Kidney tubule cell (primary cell): ENCODE data around the gene FGFR3.

Experiments used
- DNase-seq: peaks from one replicate; pipeline ENCODE4 v3.0.0-alpha.2; 2018; ENCODE audit warnings: low spot score

FGFR3 gene

DNA sequence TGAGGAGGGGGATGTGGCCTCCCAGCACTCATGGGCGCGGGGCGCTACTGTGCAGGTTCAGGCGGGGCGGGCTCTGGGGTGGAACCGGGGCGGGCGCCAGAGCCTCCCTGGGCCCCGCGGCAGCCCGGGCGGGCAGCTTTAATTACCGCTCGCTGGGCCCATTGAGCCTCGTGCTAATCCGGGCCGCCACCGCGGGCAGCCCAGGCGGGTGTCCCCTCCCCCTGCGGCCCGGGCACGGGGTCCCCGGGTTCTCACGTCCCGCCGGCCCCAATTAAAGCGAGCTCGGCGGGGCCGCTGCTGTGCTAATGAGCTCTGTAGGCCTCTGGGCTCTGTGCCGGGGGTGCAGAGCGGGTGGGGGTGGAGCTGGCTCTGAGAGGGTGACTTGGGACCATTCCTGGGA lies 22.8 kb upstream of the FGFR3 start:
- DNase-seq, result no peak

DNA sequence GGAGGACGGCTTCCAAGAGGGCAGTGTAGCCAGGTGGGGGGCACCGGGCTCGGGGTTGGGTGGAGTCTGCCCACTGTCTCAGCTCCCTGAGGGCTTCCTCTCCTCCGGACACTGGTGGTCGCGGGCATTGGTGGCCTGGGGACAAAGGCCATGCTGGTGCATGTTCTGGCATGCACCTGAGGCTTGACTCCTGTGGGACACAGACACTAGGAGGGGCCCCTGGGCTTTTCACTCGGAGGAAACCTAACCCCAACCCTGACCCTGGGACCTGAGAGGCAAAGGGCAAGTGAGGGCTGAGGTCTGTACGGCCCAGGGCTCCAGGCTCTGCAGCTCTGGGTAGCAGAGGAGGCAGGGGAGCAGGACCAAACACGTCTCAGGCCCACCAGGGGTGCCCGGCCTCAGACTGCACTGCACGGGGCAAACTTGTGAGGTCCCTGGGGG lies 22.3 kb upstream of the FGFR3 start:
- DNase-seq, result no peak

DNA sequence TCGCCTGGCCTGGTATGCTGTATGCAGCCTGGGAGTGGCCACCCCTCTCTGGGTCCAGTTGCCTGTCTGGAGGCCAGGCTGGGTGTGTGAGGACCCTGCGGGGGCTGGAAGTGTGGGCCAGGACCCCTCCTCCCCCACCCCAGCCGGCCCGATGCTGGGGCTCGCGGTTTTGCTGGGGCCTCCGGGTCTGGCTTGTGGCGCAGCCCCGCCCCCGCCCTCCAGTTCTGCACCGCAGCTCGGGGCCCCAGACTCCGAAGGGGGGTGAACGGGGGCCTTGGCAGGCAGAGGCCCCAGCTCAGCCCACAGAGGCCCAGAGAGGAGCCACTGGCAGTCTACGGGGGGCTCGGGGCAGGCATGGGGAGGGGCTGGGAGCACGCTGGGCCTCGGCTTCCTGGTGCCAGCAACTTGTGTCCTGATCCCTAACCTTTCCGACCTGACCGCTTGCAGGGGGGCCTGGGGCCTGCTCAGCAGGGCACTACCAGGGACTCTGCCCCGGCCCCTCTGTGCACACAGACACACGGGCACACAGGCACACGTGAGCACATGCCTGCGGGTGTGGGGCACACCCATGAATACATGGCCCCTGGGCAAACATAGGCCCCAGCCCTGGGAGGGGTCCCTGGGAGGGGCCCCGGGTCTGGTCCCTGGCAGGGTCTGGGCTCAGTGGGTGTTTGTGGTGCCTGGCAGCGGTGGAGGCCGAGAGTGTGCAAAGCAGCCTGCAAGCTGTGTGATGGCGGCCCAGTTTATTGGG lies 21.4 kb upstream of the FGFR3 start:
- DNase-seq, result no peak

DNA sequence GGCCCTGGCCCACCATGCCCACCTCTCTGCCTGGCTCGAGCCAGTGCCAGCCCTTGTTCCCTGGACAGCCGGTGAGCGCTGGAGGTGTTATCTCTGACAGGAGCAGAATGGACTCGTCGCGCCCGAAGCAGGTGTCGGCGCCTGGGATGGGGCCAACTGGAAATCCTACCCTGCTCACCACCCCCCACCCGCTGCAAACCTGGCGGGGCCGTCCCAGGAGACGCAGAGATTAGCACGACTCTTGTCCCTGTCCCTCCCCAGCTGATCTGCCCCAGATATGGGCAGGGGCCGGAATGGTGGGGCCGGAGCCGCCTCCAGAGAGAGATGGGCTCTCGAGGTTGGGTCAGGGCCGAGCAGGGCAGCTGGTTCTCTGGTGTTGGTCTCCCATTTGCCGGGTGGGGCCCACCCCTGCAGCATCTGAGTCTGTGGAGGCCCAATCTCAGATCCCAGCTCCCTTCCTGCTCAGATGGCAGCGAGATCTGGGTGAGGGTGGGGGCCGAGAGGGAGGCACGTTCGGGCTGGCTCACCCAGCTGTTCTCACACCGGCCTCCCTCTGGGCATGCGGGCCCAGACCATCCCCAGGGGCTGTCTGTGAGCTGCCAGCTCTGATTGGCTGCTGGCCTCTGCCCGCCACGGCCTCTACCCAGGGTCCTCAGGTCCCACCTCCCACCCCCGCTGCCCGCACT lies 20.1 kb upstream of the FGFR3 start:
- no peak for DNase-seq

DNA sequence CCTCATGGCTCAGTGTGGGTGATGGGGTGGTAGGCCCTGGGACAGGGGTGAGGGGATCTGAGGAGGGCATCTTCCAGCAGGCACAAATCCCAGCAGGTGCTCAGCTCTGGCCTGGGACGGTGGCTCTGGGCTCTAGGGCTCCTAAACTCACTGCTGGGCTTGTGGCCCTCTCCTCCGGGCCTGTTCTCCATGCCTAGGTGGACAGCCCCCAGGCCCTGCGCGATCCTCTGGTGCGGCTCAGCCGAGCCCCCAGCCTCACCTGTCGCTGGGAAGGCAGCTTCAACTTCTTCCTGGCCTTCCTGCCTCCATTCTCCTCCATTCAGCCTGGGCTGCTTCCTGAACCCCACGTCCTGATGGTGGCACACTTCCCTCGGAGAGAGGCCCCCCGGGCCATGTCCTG lies 19.3 kb upstream of the FGFR3 start:
- DNase-seq, result no peak

DNA sequence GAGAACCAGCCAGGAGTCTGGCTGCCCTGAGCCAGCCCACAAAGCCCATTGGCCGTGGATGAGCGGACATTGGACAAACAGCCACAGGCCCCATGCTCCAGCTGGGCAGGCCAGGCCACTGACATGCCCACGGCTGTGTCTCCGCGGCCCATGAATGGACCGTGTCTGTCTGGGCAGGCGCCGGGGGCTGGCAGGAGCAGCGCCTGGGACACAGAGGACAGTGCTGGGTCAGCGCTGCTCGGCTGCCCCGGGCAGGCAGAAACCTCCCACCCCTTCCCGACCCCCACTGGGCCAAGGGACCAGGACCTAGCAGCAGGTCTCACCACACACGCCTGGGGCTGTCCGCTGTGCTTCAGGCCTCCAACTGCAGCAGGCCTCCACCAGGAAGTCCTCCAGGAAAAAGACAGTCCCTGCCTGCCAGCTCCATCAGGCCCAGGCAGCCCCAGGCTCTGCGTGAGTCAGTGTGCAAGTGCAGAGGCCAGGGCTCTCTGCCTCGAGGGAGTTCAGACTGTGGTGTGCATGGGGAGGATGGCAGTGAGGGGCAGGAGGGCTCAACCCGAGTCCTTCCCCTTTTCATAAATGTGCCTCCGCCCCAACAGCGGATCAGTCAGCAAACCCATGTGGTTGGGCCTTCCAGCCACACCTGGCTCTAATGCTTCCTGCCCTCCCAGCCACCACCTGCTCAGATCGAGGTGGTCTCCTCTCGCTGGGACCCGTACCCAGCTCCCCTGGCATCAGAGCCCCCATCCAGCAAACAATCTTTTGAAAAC lies 17.2 kb upstream of the FGFR3 start:
- peak; percentile 76 for DNase-seq

DNA sequence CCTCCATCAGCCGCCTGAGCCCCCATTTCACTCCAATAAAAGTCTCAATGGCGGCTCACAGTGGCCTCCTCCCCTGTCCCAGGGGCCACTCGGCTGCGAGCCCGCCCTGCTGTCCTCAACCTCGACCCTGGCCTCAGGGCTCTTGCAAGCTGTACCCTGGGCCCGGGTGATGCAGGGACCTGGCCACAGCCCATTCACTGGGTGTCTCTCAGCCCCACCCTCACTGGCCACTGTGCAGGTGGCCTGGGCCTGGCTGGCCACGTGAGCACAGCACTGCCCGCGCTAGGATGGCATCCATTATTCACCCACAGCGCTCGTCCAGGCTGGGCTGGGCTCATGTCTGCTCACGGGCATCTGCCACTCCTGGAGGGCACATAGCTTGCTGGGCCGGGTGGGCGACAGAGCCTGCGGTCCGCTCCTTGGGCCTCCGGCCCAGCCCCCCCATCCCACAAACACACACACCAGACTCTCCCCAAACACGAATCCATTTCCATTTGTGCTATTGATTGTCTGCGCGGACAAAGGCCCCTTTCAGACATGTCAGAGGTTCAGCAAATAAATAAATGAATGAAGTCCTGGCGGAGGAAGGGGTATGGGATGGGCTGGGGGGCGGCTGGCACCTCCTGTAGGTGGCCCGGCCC lies 16.5 kb upstream of the FGFR3 start:
- DNase-seq, result no peak

DNA sequence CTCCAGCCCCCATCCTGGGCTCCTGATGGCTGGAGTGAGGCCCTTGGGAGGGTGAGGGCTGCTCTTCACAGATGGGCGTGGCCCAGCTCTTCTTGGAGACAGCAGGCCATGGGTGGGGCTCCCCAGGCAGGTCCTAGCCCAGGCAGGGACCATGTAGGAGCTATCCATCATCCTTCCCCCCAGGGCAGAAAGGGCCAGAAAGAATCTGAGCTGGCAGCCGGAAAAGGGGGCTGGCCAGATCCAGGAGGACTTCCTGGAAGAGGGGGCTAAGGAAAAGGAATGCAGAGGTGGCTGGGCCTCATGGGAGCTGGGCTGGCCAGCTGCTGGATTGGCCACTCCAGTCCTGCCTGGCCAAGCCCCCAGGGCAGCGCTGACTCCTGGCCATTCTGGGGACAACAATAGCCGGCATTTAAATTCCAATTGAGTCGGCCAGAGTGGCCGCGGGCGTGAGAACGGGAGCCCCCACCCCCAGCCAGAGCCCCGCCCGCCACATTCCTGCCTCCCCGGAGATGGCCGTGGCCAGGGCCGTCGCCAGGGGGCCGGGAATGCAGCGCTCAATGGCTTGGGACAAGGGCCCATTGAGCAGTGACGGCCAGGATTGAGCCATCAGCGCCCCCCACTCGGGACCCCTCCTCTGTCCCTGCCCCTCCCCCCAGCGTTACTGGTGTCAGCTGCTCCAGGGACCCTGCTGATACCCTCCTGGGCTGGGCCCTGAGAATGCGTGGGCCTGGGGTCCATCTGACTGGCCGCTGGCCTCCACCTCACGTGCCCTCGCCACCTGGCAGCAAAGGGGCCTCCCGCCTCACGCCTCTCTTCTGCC lies 15.1 kb upstream of the FGFR3 start:
- DNase-seq, result peak; percentile 48

DNA sequence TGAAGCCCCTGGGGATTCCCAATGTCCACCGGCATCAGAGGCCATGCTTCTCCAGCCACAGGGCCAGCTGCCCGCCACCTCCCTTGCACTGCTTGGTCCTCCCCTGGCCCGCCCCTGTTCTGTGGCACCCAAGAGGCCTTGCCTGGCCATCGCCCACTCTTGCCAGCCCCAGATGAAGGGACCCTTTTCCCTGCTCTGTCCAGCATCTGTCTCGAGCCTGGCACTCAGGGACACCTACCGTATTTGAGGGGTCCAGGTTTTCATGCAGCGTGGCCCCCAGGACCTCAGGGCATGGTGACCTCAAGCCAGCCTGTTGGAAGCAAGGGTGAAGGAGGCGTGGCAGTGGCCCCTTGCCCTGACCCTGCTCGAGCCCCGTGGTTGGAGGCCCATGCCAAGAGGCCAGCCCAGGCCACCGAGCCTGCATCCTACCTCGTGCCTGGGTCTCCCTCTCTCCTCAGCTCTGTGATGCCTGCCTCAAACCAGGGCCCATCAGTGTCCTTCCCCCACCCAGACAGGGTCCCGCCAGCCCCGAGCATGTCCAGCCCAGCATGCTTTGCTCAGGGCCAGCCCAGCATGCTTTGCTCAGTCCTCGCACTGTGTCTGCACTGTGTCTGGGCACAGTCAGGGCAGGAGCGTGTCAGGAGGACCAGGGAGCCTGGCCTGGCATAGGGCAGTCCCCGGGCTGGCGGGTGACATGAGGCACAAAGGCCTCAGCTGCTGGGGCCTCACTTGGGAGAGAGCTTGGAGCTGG lies 14.3 kb upstream of the FGFR3 start:
- DNase-seq, result no peak

DNA sequence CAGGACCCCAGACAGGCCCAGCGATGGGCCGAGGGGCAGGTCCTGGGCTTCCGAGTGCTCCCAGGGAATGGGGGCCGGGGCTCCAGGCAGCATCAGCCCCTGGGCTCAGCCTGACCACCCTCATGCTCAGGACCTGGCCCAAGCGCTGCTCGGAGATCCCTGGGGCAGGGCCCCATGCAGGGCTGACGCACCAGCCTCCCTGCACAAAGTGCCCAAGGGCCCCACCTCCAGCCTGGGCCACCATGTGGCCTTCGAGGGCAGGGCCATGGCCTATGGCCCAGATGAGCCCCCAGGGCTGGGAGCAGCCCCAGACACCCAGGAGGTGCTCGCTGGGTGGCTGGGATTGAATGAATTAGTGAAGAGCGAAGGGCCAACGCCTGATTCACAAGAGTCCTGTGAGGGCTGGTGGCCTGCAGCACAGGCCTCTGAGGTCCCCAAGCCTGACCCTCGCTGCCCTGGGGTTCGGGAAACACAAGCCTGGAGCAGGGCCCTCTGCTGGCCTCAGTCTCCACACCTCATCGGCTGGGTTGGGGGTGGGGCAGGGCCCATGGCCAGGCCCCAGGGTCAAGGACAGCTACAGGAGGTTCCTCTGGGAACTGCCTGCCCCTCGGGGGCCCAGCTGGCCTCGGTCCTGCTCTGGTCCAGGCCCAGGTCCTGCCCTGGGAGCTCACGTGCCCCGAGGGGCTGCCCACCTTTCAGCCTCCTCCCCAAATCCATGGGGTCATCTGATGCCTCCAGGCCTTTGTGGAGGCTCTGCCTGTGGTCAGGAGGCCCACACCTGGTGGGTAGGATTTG lies 13.3 kb upstream of the FGFR3 start:
- no peak for DNase-seq

DNA sequence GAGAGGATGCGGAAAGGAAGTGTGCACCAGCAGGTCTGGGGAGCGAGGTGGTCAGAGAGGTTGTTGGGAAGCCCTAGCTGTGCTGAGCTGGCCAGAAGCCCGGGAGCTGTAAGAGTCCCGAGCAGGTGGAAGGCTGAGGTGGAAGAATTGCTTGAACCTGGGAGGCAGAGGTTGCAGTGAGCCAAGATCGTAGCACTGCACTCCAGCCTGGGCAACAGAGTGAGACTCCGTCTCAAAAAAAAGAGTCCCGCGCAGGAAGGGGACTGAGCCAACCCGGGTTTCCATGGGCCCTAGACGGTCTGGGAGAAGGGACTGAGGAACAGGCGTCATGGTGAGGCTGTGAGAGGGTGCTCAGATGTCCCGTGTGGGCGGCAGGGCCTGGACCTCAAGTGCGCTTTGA lies 12.7 kb upstream of the FGFR3 start:
- DNase-seq, result no peak

DNA sequence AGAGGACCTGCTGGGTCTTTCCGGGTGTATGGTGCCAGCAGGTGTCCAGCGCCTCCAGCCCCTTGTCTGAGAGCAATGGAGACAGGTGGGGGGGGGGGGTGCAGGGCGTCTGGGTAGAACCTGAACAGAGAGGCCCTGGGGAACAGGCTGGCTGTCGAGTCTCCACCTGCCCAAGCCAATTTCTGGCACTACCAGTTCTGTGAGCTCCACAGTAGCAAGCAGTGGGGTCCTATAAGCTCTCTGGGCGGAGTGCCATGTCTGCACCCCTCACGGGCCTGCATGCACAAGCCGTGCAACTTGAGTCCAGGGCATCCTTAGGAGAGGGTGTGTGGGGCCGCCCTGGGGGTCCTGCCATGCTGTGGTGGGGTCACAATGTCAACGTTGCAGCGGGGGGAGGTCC lies 10.1 kb upstream of the FGFR3 start:
- DNase-seq, result no peak

DNA sequence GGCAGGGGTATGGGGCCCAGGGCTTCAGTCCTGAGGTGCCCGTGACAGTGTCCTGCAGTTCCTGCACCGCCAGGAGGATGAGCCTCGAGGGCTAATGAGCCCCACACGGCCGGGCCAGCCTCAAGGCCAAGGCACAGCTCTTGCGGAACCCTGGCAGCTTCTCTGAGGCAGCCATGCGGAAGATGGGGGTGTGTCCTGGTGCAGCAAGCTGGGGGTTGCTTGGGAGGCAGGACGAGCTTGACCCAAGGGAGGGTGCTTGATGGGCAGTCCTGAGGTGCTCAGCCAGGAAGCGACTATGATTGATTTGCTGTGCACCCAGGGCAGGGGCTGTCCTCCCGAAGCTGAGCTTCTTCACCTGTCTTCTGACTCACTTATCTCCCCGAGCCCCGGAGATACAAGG lies 9.1 kb upstream of the FGFR3 start:
- peak; percentile 81 for DNase-seq

DNA sequence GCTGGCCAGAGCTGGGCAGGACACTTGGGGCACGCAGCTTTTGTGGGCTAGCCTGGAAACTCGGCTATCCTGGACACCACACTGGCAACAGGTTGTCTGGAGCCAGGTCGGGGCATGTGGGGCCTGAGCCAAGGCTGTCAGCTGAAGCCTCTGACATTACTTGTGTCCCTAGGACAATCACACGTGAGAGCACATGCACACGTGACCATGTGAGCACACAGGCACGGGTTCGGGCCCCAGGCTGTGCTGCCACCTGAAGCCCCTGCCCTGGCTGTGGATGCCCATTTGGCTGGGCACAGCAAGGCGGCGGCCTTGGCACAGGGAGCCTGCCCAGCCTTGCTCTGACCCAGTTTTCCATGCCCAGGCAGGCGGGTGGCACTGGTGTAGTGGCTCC lies 8.7 kb upstream of the FGFR3 start:
- DNase-seq, result no peak

DNA sequence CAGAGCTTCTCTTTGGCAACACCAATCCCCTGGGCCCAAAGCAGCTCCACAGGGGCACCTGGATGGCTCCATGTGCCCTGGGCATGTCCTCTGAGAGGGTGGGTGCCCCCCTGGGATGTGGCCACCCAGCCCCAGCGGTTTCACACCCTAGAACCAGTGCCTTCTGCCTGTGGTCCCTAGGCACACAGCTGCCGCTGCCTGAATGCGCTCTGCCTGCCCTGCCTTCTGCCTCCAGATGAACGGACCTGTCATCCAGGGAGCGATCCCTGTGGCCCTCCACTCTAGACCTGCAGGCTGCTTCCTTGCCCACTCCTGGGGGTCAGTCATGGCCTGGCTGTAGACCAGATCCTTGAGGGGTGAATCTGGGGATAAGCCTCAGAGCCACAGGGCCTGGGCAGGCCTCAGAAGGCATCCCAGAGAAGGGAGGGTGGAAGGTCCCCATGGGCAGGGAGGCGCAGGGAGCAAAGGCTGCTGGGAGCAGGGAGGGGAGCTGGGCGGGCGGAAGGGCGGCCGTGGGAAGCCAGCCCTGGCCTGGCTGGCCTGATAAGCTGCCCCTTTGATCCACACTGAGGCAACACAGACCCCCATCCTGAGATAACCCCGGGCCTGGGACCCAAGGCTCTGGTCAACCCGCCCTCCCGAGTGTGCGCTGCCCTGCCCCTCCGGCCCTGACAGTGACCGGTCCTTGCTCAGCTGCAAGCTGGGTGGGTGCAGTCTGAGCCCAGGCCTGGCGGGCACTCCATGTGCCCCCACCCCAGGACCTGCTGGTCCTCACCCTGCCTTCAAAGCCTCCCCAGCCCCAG lies 8.1 kb upstream of the FGFR3 start:
- DNase-seq, result no peak

DNA sequence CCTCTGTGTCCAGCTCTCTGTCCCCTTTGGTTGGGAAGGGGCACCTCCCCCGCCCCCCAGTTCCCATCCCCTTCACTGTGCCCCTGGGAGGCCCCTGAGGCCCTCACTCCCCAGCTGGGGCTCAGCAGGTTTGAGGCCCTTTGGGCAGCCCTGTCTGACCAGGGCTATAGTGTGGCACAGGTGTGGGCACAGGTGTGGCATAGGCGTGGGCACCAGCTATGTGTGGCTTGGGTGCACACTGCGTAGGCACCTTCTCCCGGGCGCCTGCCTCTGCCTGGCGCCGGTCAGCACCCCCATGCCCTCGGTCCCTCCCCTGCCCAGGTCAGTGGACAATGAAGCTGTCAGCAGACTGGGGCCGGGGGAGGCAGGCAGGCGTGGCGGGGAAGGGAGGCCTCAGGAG lies 7.5 kb upstream of the FGFR3 start:
- DNase-seq, result no peak

DNA sequence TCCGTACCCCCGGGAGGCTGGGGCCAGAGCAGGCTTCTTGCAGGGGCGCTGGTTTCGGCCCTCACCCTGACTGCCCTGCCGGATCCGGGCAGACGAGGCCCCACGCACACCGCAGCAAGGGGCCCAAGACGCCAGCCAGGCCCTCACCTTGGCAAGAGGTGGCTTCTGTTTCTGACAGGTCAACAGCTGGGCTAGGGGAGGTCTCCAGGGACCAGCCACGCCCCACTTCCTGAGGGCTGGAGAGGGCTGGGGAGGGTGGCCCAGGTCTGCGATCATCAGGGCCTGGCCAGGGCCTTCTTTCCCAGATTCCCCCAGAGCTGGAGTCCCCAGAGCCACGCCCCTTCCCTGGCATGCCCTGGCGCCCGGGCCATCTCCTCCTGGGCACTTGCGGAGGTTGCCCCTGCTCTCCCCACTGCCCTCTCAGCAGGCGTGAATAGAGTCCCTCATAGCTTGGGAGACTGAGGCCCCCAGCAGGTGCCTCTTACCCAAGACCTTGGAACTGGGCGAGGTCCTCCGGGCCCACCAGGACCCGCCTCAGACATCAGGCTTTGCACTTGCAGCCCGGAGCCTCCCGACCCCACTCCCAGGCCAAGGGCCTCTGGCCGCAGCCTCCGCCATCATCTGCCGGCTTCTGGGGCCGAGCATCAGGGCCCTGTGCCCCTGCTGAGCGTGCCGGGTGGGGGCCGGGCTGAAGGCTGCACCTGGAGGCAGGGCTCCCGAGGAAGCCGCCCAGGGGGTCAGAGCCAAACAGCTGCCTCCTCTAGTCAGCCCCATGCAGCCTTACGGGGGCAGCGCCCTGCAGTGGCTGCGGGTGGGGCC lies 6.3 kb upstream of the FGFR3 start:
- DNase-seq, result no peak

DNA sequence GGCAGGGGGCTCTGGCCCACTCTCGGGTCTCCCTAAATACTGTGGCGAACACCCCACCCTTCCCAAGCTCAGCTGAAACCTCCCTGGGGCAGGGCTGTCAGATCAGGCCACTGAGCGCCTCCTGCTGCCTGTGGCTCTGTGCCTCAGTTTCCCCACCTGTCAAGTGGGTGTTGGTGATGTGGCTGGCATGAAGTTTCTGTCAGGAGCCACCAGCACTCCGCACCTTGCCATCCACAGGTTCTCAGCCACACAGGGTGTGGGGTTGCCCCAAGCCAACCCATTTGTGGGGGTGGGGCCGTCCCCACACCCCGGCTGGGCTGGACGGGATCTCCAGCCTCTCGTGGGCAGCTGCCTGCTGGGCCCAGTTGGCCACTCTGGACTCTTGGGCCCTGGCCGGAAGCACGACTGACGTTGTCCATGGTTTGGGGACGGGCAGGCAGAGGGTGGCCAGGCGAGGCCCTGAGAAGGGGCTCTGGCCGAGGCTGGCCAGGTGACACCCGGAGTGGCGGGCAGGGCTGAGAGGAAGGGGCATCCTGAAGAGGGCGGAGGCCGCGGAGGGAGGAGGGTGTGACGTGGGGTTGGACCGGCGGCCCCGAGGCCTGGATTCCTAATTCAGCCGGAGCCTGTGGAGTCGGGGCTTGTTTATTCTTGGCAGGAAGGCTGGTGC lies 5.5 kb upstream of the FGFR3 start:
- no peak for DNase-seq
